GM12892 (cell line): ENCODE measurements around the gene PTPRN.

Experiments
- POLR2A ChIP-seq: IDR thresholded peaks from 2 replicates; pipeline ENCODE4 v1.6.1; 2011; ENCODE audit warnings: low read depth, low read length, control low read depth
- TAF1 ChIP-seq: IDR thresholded peaks from 2 replicates; pipeline ENCODE4 v1.6.1; 2011; ENCODE audit warnings: low read depth, mild to moderate bottlenecking, control low read depth, low read length, borderline replicate concordance

GRCh38 chr2:219249203-219249980 is 59.8 kb downstream of the PTPRN start:
- TF ChIP-seq TAF1 = no peak
- peak; percentile 51 for TF ChIP-seq POLR2A
